VCaP (cell line): ENCODE data around the gene WDR17.

ENCODE experiments used
- H3K27ac ChIP-seq: fragments of 450-650 bp; 2 replicates; pipeline ENCODE4 v1.5.1; 2017
- TF ChIP-seq, protein P1 (sequence below): fragments of 450-650 bp; conservative IDR thresholded peaks from 2 replicates; pipeline ENCODE4 v1.5.1; 2017; ENCODE audit warnings: mild to moderate bottlenecking, moderate library complexity

WDR17 gene

GRCh38 chr4:176156656-176157055 is 91.0 kb downstream of the WDR17 start:
- no peak overlapping the region for H3K27ac ChIP-seq
- TF ChIP-seq, protein P1, sequence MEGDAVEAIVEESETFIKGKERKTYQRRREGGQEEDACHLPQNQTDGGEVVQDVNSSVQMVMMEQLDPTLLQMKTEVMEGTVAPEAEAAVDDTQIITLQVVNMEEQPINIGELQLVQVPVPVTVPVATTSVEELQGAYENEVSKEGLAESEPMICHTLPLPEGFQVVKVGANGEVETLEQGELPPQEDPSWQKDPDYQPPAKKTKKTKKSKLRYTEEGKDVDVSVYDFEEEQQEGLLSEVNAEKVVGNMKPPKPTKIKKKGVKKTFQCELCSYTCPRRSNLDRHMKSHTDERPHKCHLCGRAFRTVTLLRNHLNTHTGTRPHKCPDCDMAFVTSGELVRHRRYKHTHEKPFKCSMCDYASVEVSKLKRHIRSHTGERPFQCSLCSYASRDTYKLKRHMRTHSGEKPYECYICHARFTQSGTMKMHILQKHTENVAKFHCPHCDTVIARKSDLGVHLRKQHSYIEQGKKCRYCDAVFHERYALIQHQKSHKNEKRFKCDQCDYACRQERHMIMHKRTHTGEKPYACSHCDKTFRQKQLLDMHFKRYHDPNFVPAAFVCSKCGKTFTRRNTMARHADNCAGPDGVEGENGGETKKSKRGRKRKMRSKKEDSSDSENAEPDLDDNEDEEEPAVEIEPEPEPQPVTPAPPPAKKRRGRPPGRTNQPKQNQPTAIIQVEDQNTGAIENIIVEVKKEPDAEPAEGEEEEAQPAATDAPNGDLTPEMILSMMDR = no peak

DNA sequence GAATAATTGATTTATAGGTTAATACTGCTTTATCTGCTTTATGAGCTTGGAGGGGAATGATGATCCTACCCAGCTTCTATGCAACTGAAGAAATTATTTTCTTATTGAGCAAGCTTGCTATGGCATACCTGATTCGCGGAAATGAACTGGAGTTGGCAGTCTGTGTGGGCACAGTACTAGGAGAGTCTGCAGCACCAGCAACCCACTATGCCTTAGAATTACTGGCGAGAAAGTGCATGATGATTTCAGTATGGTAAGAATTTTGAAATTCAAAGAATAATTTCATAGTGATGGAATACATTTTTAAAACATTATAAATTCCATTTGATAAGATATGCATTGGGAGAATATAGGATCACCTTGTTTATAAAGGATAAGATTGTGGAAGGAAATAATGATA is 97.4 kb downstream of the WDR17 start:
- no peak overlapping the region for H3K27ac ChIP-seq
- TF ChIP-seq, protein P1 = no peak

DNA sequence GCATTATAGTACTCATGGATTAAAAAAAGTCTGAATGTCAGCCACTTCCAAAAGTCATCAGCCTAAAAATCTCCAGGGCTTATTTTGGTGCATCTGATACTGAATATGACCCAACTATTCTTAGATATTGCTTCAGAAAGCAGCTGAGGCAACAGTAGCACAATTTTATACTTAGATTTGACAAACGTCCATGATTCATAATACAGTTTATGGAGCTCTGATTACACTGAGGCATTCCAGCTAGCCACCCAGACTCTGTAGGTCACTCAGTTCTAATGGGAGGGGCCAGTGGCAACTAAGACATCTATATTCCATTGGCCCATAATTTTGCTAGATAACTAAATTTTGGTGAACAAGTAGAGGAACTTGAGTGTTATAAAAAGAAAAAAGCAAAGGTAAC is 119.4 kb downstream of the WDR17 start:
- TF ChIP-seq, protein P1 = no peak
- H3K27ac ChIP-seq = no peak overlapping the region

DNA sequence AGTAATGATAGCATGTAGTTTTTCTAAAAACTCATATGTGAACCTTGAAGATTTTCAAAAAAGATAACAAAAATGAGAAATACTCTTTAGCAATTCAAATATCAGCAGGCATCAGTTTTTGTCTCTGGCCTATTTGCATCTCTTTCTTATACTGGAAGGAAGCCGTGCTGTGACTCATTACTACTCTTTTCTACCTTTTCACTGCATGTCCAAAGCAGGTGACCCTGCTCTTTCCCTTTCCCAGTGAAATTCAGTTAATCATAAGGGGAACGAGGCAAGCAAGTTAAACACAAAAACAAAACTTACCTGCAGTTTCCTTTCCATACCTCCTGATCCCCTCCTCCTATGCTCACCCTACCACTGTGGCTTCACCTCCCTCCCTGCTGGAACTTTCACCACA is 120.4 kb downstream of the WDR17 start:
- TF ChIP-seq, protein P1 = no peak
- H3K27ac ChIP-seq = no peak overlapping the region

- no peak overlapping the region for H3K27ac ChIP-seq
- TF ChIP-seq, protein P1 = no peak
Observed at GRCh38 chr4:176186671-176187395, 121.2 kb downstream of the WDR17 start.

GRCh38 chr4:176187624-176188023 is 122.0 kb downstream of the WDR17 start:
- H3K27ac ChIP-seq = no peak overlapping the region
- TF ChIP-seq, protein P1 = no peak

DNA sequence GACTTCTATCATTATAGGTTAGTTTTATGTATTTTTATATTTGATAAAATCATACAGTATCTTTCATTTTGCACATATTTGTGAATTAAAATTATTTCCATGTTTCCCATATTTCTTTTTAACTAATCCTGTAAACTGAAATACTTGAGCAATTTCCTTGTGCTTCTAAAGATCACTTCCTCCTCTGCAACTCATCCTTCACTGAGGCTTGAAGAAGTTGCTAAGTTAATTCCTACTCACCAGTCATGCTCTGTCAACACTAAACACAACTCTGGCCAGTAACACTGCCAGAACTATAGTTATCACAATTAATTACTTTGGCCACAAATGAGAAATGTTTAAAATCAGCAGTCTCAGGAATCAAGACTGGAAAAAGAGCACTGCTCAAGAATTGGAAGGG is 123.0 kb downstream of the WDR17 start:
- TF ChIP-seq, protein P1 = no peak
- H3K27ac ChIP-seq = no peak overlapping the region
